HCT116 (cell line): Measurements from ENCODE around the gene ATF7. TPM values are rescaled to one million over a fixed set of nuclear protein-coding genes. Genes with fewer than 3 reads are reported as not detected.

Experiments
- ATAC-seq: fragments of 200-7000 bp; cut with Tn5 transposase; 2 replicates; pipeline ENCODE4 v1.9.1; 2020; ENCODE audit warnings: mild to moderate bottlenecking, moderate library complexity
- BruUV-seq: library from RNA; stranded (reverse); fragments of 400-500 nt; replicated peaks from 2 replicates; lab custom pipeline; 2021; lab: Mats Ljungman, UMichigan
- CTCF ChIA-PET: fragments of 300-600 bp; sonication (Branson Sonifier 250); formaldehyde crosslinking; loops from one replicate; lab custom pipeline; 2021; ENCODE audit warnings: antibody characterized with exemption; lab: Charles Lee
- POLR2A ChIA-PET: fragments of 300-600, 350-600 bp; sonication (Branson Sonifier 250); formaldehyde crosslinking; loops from one replicate; lab custom pipeline; 2021; ENCODE audit warnings: antibody characterized with exemption; lab: Charles Lee
- RAD21 ChIA-PET, 2 experiments: fragments of 300-600 bp; sonication (Branson Sonifier 250); formaldehyde crosslinking; loops; one replicate each; lab custom pipeline; 2023; ENCODE audit warnings: low total read pairs in 2 of 2; ENCODE audit not compliant: uncharacterized antibody in 2 of 2, unreplicated experiment in 2 of 2, low non-redundant PET in 1 of 2; lab: Charles Lee
- DNase-seq: peaks from one replicate; pipeline ENCODE4 v3.0.0-alpha.2; 2010; ENCODE audit warnings: low read depth, low spot score
- H2AFZ ChIP-seq: fragments of 200-600 bp; shearing (Covaris generic), sonication (generic); 2 replicates; pipeline ENCODE4 v1.6.1; 2017; ENCODE audit warnings: low read depth, mixed run types, mixed read lengths, antibody characterized with exemption, low read length; ENCODE audit not compliant: poor library complexity, severe bottlenecking
- H3K27ac ChIP-seq: 2 replicates; pipeline ENCODE4 v1.5.1; 2012; ENCODE audit warnings: low read depth, low read length
- H3K27me3 ChIP-seq: fragments of 200-600 bp; sonication (generic); 2 replicates; pipeline ENCODE4 v1.6.1; 2016; ENCODE audit warnings: mixed run types, low read length, mixed read lengths; ENCODE audit not compliant: insufficient read depth
- H3K36me3 ChIP-seq, 2 experiments: fragments of 200-500 bp in 1 of 2; fragments of 200-600 bp in 1 of 2; sonication (Bioruptor generic) in 1 of 2; sonication (generic) in 1 of 2; 2 replicates each; pipeline versions ENCODE4 v1.5.1 to v1.6.1; 2014 to 2016; ENCODE audit warnings: low read length in 2 of 2, inconsistent platforms in 1 of 2, mixed read lengths in 1 of 2, mixed run types in 1 of 2; ENCODE audit not compliant: insufficient read depth in 2 of 2, control insufficient read depth in 1 of 2
- H3K4me1 ChIP-seq, 2 experiments: fragments of 200-600 bp in 1 of 2; sonication (generic) in 1 of 2; 2 replicates each; pipeline versions ENCODE4 v1.5.1 to v1.6.1; 2012 to 2017; ENCODE audit warnings: low read length in 2 of 2, inconsistent platforms in 1 of 2, mild to moderate bottlenecking in 1 of 2, mixed read lengths in 1 of 2, mixed run types in 1 of 2, moderate library complexity in 1 of 2; ENCODE audit not compliant: insufficient read depth in 2 of 2, control insufficient read depth in 1 of 2
- H3K4me2 ChIP-seq: fragments of 200-600 bp; sonication (generic); 2 replicates; pipeline ENCODE4 v1.6.1; 2017; ENCODE audit warnings: mixed run types, low read length, mixed read lengths
- H3K4me3 ChIP-seq, 2 experiments: fragments of 200-600 bp in 1 of 2; sonication (generic) in 1 of 2; replicated peaks in 1 of 2; 2 replicates each; pipeline ENCODE4 v1.5.1; 2011 to 2016; ENCODE audit warnings: low read length in 2 of 2, control low read depth in 1 of 2, low read depth in 1 of 2, mild to moderate bottlenecking in 1 of 2, mixed read lengths in 1 of 2, mixed run types in 1 of 2
- H3K79me2 ChIP-seq: fragments of 200-600 bp; sonication (generic); 2 replicates; pipeline ENCODE4 v1.6.1; 2017; ENCODE audit warnings: mild to moderate bottlenecking, mixed run types, low read length, moderate library complexity, mixed read lengths; ENCODE audit not compliant: insufficient read depth
- H3K9ac ChIP-seq: fragments of 200-600 bp; sonication (generic); 2 replicates; pipeline ENCODE4 v1.6.1; 2016; ENCODE audit warnings: low read length, mixed read lengths
- H3K9me2 ChIP-seq: fragments of 200-600 bp; sonication (generic), shearing (Covaris generic); 2 replicates; pipeline ENCODE4 v1.6.1; 2017; ENCODE audit warnings: mixed run types, mild to moderate bottlenecking, moderate library complexity; ENCODE audit not compliant: insufficient read depth
- H3K9me3 ChIP-seq, 2 experiments: fragments of 200-500 bp in 1 of 2; fragments of 200-600 bp in 1 of 2; sonication (Bioruptor generic) in 1 of 2; sonication (generic) in 1 of 2; 2 replicates each; pipeline ENCODE4 v1.6.1; 2014 to 2017; ENCODE audit warnings: low read length in 2 of 2, mixed read lengths in 2 of 2, inconsistent platforms in 1 of 2, low read depth in 1 of 2, mild to moderate bottlenecking in 1 of 2, mixed run types in 1 of 2, moderate library complexity in 1 of 2; ENCODE audit not compliant: control insufficient read depth in 1 of 2, insufficient read depth in 1 of 2
- H4K20me1 ChIP-seq: fragments of 200-600 bp; sonication (generic), shearing (Covaris generic); 2 replicates; pipeline ENCODE4 v1.6.1; 2017; ENCODE audit warnings: mixed run types, mild to moderate bottlenecking, moderate library complexity; ENCODE audit not compliant: insufficient read depth
- CBX3 ChIP-seq: IDR thresholded peaks from 2 replicates; pipeline ENCODE4 v1.6.1; 2012; ENCODE audit warnings: low read depth
- CTCF ChIP-seq, 3 experiments: fragments of 200-600 bp in 1 of 3; sonication (generic) in 1 of 3; IDR thresholded peaks in 2 of 3; conservative IDR thresholded peaks in 1 of 3; 2 replicates each; pipeline ENCODE4 v1.5.1; 2012 to 2017; ENCODE audit warnings: low read depth in 2 of 3, low read length in 2 of 3, antibody characterized with exemption in 1 of 3, borderline replicate concordance in 1 of 3, control low read depth in 1 of 3, mild to moderate bottlenecking in 1 of 3, mixed read lengths in 1 of 3, mixed run types in 1 of 3, moderate library complexity in 1 of 3; ENCODE audit not compliant: insufficient read depth in 1 of 3
- EZH2phosphoT487 ChIP-seq: fragments of 200-600 bp; IDR thresholded peaks from 2 replicates; pipeline ENCODE4 v1.6.1; 2018; ENCODE audit warnings: antibody characterized with exemption, borderline replicate concordance
- POLR2AphosphoS5 ChIP-seq: IDR thresholded peaks from 2 replicates; pipeline ENCODE4 v1.6.1; 2011; ENCODE audit warnings: mild to moderate bottlenecking, low read depth, low read length, moderate library complexity
- RAD21 ChIP-seq: IDR thresholded peaks from 2 replicates; pipeline ENCODE4 v1.6.1; 2012; ENCODE audit warnings: low read depth, mild to moderate bottlenecking
- SRF ChIP-seq: IDR thresholded peaks from 2 replicates; pipeline ENCODE4 v1.6.1; 2012; ENCODE audit warnings: low read depth
- TCF7L2 ChIP-seq: IDR thresholded peaks from 2 replicates; pipeline ENCODE4 v1.7.0; 2011; ENCODE audit warnings: borderline replicate concordance, inconsistent platforms; ENCODE audit not compliant: insufficient read depth, insufficient read length; ENCODE audit errors: extremely low read depth
- YY1 ChIP-seq: IDR thresholded peaks from 2 replicates; pipeline ENCODE4 v1.6.1; 2011; ENCODE audit warnings: low read length, low read depth, moderate library complexity, mild to moderate bottlenecking; ENCODE audit not compliant: insufficient replicate concordance; ENCODE audit errors: extremely low read depth
- intact Hi-C: fragments of 100-400 bp; cut with micrococcal nuclease; formaldehyde crosslinking; loops from 2 replicates; pipeline ENCODE4 v1.10.0; 2022
- total RNA-seq: library from RNA; stranded (reverse); gene quantifications from one replicate; pipeline ENCODE4 v1.2.1, GENCODE V29; 2021; ENCODE audit not compliant: unreplicated experiment
- TF ChIP-seq, protein P1 (sequence below): IDR thresholded peaks from 2 replicates; pipeline ENCODE4 v1.6.1; 2012

Gene ATF7
- total RNA-seq, 1 experiment from 2014 or later, result 24.0 TPM

GRCh38 chr12:53467082-53467481, 159.1 kb downstream of the ATF7 start (continued):
- TF ChIP-seq YY1, result no peak
- TF ChIP-seq CTCF (IDR thresholded peaks at IDR 0.05 in 2 of 3, conservative IDR thresholded peaks at IDR 0.05 in 1 of 3; ENCODE audit: borderline replicate concordance in 1 of 3, insufficient read depth in 1 of 3, low read depth in 2 of 3, low read length in 2 of 3), result no peak

GRCh38 chr12:53466640-53467039, 159.5 kb downstream of the ATF7 start:
- no peak for DNase-seq
- ATAC-seq, result no peak
- CTCF ChIA-PET, result no interaction called here

More at GRCh38 chr12:53466640-53467039, 159.5 kb downstream of the ATF7 start:
- ChIA-PET RAD21 (no interaction called here), POLR2A (no interaction called here)
- Histone ChIP-seq H3K36me3 (peaks cover 94 to 96% of the 10 kb centered on the region in 2 experiments), H3K4me1 (no peaks in the 10 kb centered on the region), H3K4me2 (no peak overlapping the region), H3K4me3 (no peak overlapping the region), H2AFZ (no peak overlapping the region), H3K9me2 (no peaks in the 10 kb centered on the region), H3K27me3 (no peaks in the 10 kb centered on the region), H3K27ac (no peak overlapping the region), H3K79me2 (peaks cover 99% of the 10 kb centered on the region), H3K9me3 (no peaks in the 10 kb centered on the region), H3K9ac (no peak overlapping the region), H4K20me1 (peaks cover 40% of the 10 kb centered on the region; the same call in 1 of the 2 replicates)
- BruUV-seq, result no TSS peak
- intact Hi-C loops, result no loop called here
- TF ChIP-seq POLR2AphosphoS5 (no peak), TCF7L2 (no peak), CBX3 (no peak), EZH2phosphoT487 (no peak), SRF (no peak), CTCF (IDR thresholded peaks at IDR 0.05 in 2 of 3, conservative IDR thresholded peaks at IDR 0.05 in 1 of 3; ENCODE audit: borderline replicate concordance in 1 of 3, insufficient read depth in 1 of 3, low read depth in 2 of 3, low read length in 2 of 3) (no peak), RAD21 (no peak)
- TF ChIP-seq, protein P1, sequence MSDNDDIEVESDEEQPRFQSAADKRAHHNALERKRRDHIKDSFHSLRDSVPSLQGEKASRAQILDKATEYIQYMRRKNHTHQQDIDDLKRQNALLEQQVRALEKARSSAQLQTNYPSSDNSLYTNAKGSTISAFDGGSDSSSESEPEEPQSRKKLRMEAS, result no peak
